Globus pallidus (tissue), 1 donor: Measurements from ENCODE around the gene DMRTC2.

Experiments
- DNase-seq: peaks from one replicate; pipeline ENCODE4 v3.0.0-alpha.2; 2015; ENCODE audit warnings: low spot score

The DMRTC2 gene

GRCh38 chr19:41890936-41891335, 46.1 kb downstream of the DMRTC2 start:
- DNase-seq, result no peak

- DNase-seq, result no peak
These were observed 47.5 kb downstream of the DMRTC2 start for GRCh38 chr19:41892173-41892902.

GRCh38 chr19:41893899-41894298, 49.1 kb downstream of the DMRTC2 start:
- no peak for DNase-seq

GRCh38 chr19:41894350-41894749, 49.5 kb downstream of the DMRTC2 start:
- no peak for DNase-seq

- no peak for DNase-seq
These were observed 51.1 kb downstream of the DMRTC2 start for GRCh38 chr19:41895745-41896580.

GRCh38 chr19:41896581-41896942, 51.7 kb downstream of the DMRTC2 start:
- DNase-seq, result no peak

- DNase-seq, result no peak
These were observed 52.3 kb downstream of the DMRTC2 start for GRCh38 chr19:41897181-41897580.

GRCh38 chr19:41897820-41898219, 53.0 kb downstream of the DMRTC2 start:
- DNase-seq, result no peak

- no peak for DNase-seq
These were observed 53.4 kb downstream of the DMRTC2 start for GRCh38 chr19:41898235-41898634.
